Gastrocnemius medialis (tissue), 4 donors: Measurements from ENCODE around the gene PSME3. TPM values are rescaled to one million over a fixed set of nuclear protein-coding genes. Genes with fewer than 3 reads are reported as not detected.

Experiments used
- ATAC-seq, 2 donors: fragments of 150-250 bp; one replicate each; pipeline ENCODE4 v1.9.1; 2016
- DNase-seq, 2 donors: peaks; one replicate each; pipeline ENCODE4 v3.0.0-alpha.2; 2019
- H3K27ac ChIP-seq, 4 donors: fragments of 200-600 bp; sonication (generic); 1 replicate in 1 of 4; 2 replicates in 3 of 4; pipeline ENCODE4 v1.5.1; 2016 to 2018; ENCODE audit warnings: mild to moderate bottlenecking in 2 of 4, moderate library complexity in 1 of 4
- H3K27me3 ChIP-seq, 3 donors: fragments of 200-600 bp; sonication (generic) in 2 of 3; 1 replicate in 1 of 3; 2 replicates in 2 of 3; pipeline versions ENCODE4 v1.5.1 to v1.6.0; 2016 to 2019; ENCODE audit warnings: mild to moderate bottlenecking in 1 of 3, moderate library complexity in 1 of 3
- H3K36me3 ChIP-seq, 2 donors: fragments of 200-600 bp; sonication (generic) in 1 of 2; one replicate each; pipeline ENCODE4 v1.5.1; 2017 to 2018
- H3K4me1 ChIP-seq, 2 donors: fragments of 200-600 bp; sonication (generic) in 1 of 2; one replicate each; pipeline ENCODE4 v1.5.1; 2016 to 2017; ENCODE audit warnings: mild to moderate bottlenecking in 2 of 2
- H3K4me3 ChIP-seq, 4 donors: fragments of 200-600 bp; sonication (generic) in 3 of 4; 1 replicate in 1 of 4; 2 replicates in 3 of 4; pipeline ENCODE4 v1.5.1; 2016 to 2019; ENCODE audit warnings: mild to moderate bottlenecking in 2 of 4
- H3K9me3 ChIP-seq, 3 donors: fragments of 200-600 bp; sonication (generic) in 2 of 3; 1 replicate in 1 of 3; 2 replicates in 2 of 3; pipeline ENCODE4 v1.5.1; 2016 to 2019
- CTCF ChIP-seq, 5 experiments: fragments of 450-650 bp in 3 of 5; fragments of 200-600 bp in 2 of 5; sonication (generic) in 2 of 5; IDR thresholded peaks in 4 of 5; conservative IDR thresholded peaks in 1 of 5; 1 replicate in 4 of 5; 2 replicates in 1 of 5; pipeline ENCODE4 v1.5.1; 2016 to 2019; ENCODE audit warnings: antibody characterized with exemption in 5 of 5, mild to moderate bottlenecking in 3 of 5, moderate library complexity in 3 of 5
- POLR2A ChIP-seq, 2 donors: fragments of 450-650 bp; IDR thresholded peaks; one replicate each; pipeline ENCODE4 v1.6.1; 2017; ENCODE audit warnings: antibody characterized with exemption in 2 of 2, mild to moderate bottlenecking in 2 of 2, moderate library complexity in 2 of 2
- in situ Hi-C, 4 donors: fragments of 200-750 bp; cut with MboI; loops; one replicate each; pipeline versions ENCODE4 v1.15.0 to v1.8.0; 2017; ENCODE audit warnings: low sequenced_read_pairs in 4 of 4
- intact Hi-C: fragments of 100-400 bp; cut with DNase I; formaldehyde crosslinking; loops from one replicate; pipeline ENCODE4 v1.15.1; 2023; ENCODE audit warnings: low total_unique reads
- total RNA-seq, 4 donors: library from RNA; depleted of rRNA; stranded (reverse); fragments of >200 nt; gene quantifications; one replicate each; pipeline versions ENCODE4 v1.1.0 to v1.2.3, GENCODE V29; 2016

PSME3 gene
- total RNA-seq, 4 donors from 2014 or later = 84.2 to 101 (median 88.7) TPM

GRCh38 chr17:42796066-42796758 lies 37.0 kb upstream of the PSME3 start:
- Histone ChIP-seq H3K36me3 (peaks cover 0 to 5% of the 10 kb centered on the region in 2 donors), H3K9me3 (no peaks in the 10 kb centered on the region), H3K4me3 (no peak overlapping the region), H3K4me1 (peaks cover 17 to 18% of the 10 kb centered on the region in 2 donors), H3K27ac (no peak overlapping the region), H3K27me3 (no peaks in the 10 kb centered on the region)
- DNase-seq (no peak), ATAC-seq (no peak)
- TF ChIP-seq POLR2A (IDR thresholded peaks at IDR 0.05) (no peak), CTCF (IDR thresholded peaks at IDR 0.05 in 4 of 5, conservative IDR thresholded peaks at IDR 0.05 in 1 of 5) (no peak)
- in situ Hi-C loops (no loop called here), intact Hi-C loops (no loop called here)

GRCh38 chr17:42797067-42798007 lies 35.9 kb upstream of the PSME3 start:
- TF ChIP-seq POLR2A (IDR thresholded peaks at IDR 0.05) (no peak), CTCF (IDR thresholded peaks at IDR 0.05 in 4 of 5, conservative IDR thresholded peaks at IDR 0.05 in 1 of 5) (no peak)
- no peak for ATAC-seq
- intact Hi-C loops (loop anchor here (1.0 kb wide), 1 partner anchor 24 kb away; the partner anchor contains the start of gene VPS25), in situ Hi-C loops (no loop called here)
- H3K4me1 ChIP-seq = peaks cover 17 to 18% of the 10 kb centered on the region in 2 donors
- peaks cover 0 to 5% of the 10 kb centered on the region in 2 donors for H3K36me3 ChIP-seq
- no peaks in the 10 kb centered on the region for H3K27me3 ChIP-seq
- no peak for DNase-seq
- peak overlapping the region; percentile 85 to 95 (median 86) for H3K27ac ChIP-seq
- H3K4me3 ChIP-seq = peak overlapping the region; percentile 78 to 94 (median 87)
- no peaks in the 10 kb centered on the region for H3K9me3 ChIP-seq

- no peaks in the 10 kb centered on the region for H3K27me3 ChIP-seq
- DNase-seq (no peak), ATAC-seq (no peak)
- peaks cover 17 to 18% of the 10 kb centered on the region in 2 donors for H3K4me1 ChIP-seq
- H3K36me3 ChIP-seq = peaks cover 0 to 5% of the 10 kb centered on the region in 2 donors
- no peaks in the 10 kb centered on the region for H3K9me3 ChIP-seq
- TF ChIP-seq CTCF (IDR thresholded peaks at IDR 0.05 in 4 of 5, conservative IDR thresholded peaks at IDR 0.05 in 1 of 5) (no peak), POLR2A (IDR thresholded peaks at IDR 0.05) (no peak)
- in situ Hi-C loops (no loop called here), intact Hi-C loops (loop anchor here (1.0 kb wide), 1 partner anchor 25 kb away; the partner anchor contains the start of gene VPS25)
- H3K4me3 ChIP-seq = peak overlapping the region; percentile 78 to 94 (median 87)
- peak overlapping the region; percentile 85 to 95 (median 86) for H3K27ac ChIP-seq
These were observed 35.2 kb upstream of the PSME3 start for GRCh38 chr17:42798011-42798382.

GRCh38 chr17:42798383-42799380 lies 34.5 kb upstream of the PSME3 start, which contains the start of the genes CNTD1 and COA3:
TSS of gene CNTD1 (plus strand) at chr17:42798861. CDS start at chr17:42799068, 207 bp downstream.
TSS of gene COA3 (minus strand) at chr17:42798704. CDS start at chr17:42798681, 23 bp downstream.
- TF ChIP-seq CTCF (IDR thresholded peaks at IDR 0.05 in 4 of 5, conservative IDR thresholded peaks at IDR 0.05 in 1 of 5) = peak in 1 of 5 experiments; percentile 19
- no peak for TF ChIP-seq POLR2A (IDR thresholded peaks at IDR 0.05)
- Histone ChIP-seq H3K27me3 (no peaks in the 10 kb centered on the region), H3K4me3 (peak within 1 kb of the TSS; percentile 78 to 94 (median 87)), H3K4me1 (peaks cover 17 to 18% of the 10 kb centered on the region in 2 donors), H3K36me3 (peaks cover 0 to 5% of the 10 kb centered on the region in 2 donors), H3K27ac (peak within 1 kb of the TSS; percentile 85 to 95 (median 86)), H3K9me3 (no peaks in the 10 kb centered on the region)
- intact Hi-C loops = loop anchor here (1.0 kb wide), 1 partner anchor 25 kb away; the partner anchor contains the start of gene VPS25
- ATAC-seq (peak; percentile 97), DNase-seq (peak; percentile 77 to 84)
- in situ Hi-C loops = no loop called here
